B cell (primary cell): Measurements from ENCODE around the gene DFFB. TPM values are rescaled to one million over a fixed set of nuclear protein-coding genes. Genes with fewer than 3 reads are reported as not detected.

ENCODE experiments used
- ATAC-seq: fragments of 200-7000 bp; cut with Tn5 transposase; one replicate; pipeline ENCODE4 v1.10.0; 2021; ENCODE audit warnings: low read depth, mild to moderate bottlenecking, moderate number of reproducible peaks, moderate library complexity
- CTCF ChIA-PET: fragments of 350-600 bp; sonication (Branson Sonifier 250); formaldehyde crosslinking; loops from one replicate; lab custom pipeline; 2021; ENCODE audit warnings: antibody characterized with exemption, inconsistent platforms; lab: Charles Lee
- POLR2A ChIA-PET: fragments of 350-600 bp; sonication (Branson Sonifier 250); formaldehyde crosslinking; loops from one replicate; lab custom pipeline; 2021; ENCODE audit warnings: antibody characterized with exemption; lab: Charles Lee
- DNase-seq: peaks from one replicate; pipeline ENCODE4 v3.0.0; 2013
- H2AFZ ChIP-seq: 2 replicates; pipeline ENCODE4 v1.6.1; 2012; ENCODE audit warnings: mild to moderate bottlenecking, low read depth, low read length; ENCODE audit not compliant: insufficient read depth, poor library complexity, severe bottlenecking
- H3K27ac ChIP-seq, 2 donors: 1 replicate in 1 of 2; 2 replicates in 1 of 2; pipeline ENCODE4 v1.5.1; 2012 to 2013; ENCODE audit warnings: low read length in 2 of 2, mild to moderate bottlenecking in 2 of 2, moderate library complexity in 1 of 2
- H3K27me3 ChIP-seq, 4 experiments: fragments of 200-600 bp in 1 of 4; sonication (generic) in 1 of 4; replicated peaks in 1 of 4; 1 replicate in 2 of 4; 2 replicates in 2 of 4; pipeline versions ENCODE4 v1.6.1 to v1.7.0; 2013 to 2016; ENCODE audit warnings: low read length in 3 of 4, mild to moderate bottlenecking in 2 of 4, mixed read lengths in 1 of 4, moderate library complexity in 1 of 4; ENCODE audit not compliant: insufficient read depth in 4 of 4, control insufficient read depth in 3 of 4; ENCODE audit errors: control extremely low read depth in 1 of 4
- H3K36me3 ChIP-seq, 2 experiments: replicated peaks in 1 of 2; 1 replicate in 1 of 2; 2 replicates in 1 of 2; pipeline versions ENCODE4 v1.6.1 to v1.7.1; 2013; ENCODE audit warnings: low read length in 1 of 2; ENCODE audit not compliant: insufficient read depth in 2 of 2, control insufficient read depth in 1 of 2; ENCODE audit errors: control extremely low read depth in 1 of 2, extremely low read depth in 1 of 2
- H3K4me1 ChIP-seq, 2 donors: fragments of 200-600 bp in 1 of 2; sonication (generic) in 1 of 2; 1 replicate in 1 of 2; 2 replicates in 1 of 2; pipeline versions ENCODE4 v1.5.1 to v1.6.1; 2013 to 2017; ENCODE audit warnings: low read length in 2 of 2; ENCODE audit not compliant: control insufficient read depth in 2 of 2, insufficient read depth in 2 of 2
- H3K4me2 ChIP-seq: replicated peaks from 2 replicates; pipeline ENCODE3; 2012; ENCODE audit warnings: mild to moderate bottlenecking, low read depth, low read length; ENCODE audit not compliant: poor library complexity, severe bottlenecking
- H3K4me3 ChIP-seq, 5 experiments: fragments of 200-600 bp in 1 of 5; sonication (generic) in 1 of 5; 1 replicate in 3 of 5; 2 replicates in 2 of 5; pipeline versions ENCODE4 v1.5.1 to v1.7.0; 2011 to 2016; ENCODE audit warnings: low read length in 4 of 5, mild to moderate bottlenecking in 4 of 5, low read depth in 2 of 5, control low read depth in 1 of 5, moderate library complexity in 1 of 5; ENCODE audit not compliant: insufficient read depth in 1 of 5; ENCODE audit errors: control extremely low read depth in 1 of 5, extremely low read depth in 1 of 5
- H3K79me2 ChIP-seq: fragments of 200-600 bp; sonication (generic); one replicate; pipeline ENCODE4 v1.6.0; 2016; ENCODE audit warnings: low read length; ENCODE audit not compliant: control insufficient read depth, insufficient read depth
- H3K9ac ChIP-seq: fragments of 200-600 bp; sonication (generic); 2 replicates; pipeline ENCODE4 v1.6.1; 2017; ENCODE audit warnings: mild to moderate bottlenecking, low read length, moderate library complexity
- H3K9me3 ChIP-seq, 3 donors: one replicate each; pipeline versions ENCODE4 v1.6.1 to v1.7.1; 2013; ENCODE audit warnings: low read length in 2 of 3; ENCODE audit not compliant: control insufficient read depth in 2 of 3, insufficient read depth in 1 of 3; ENCODE audit errors: control extremely low read depth in 1 of 3
- H4K20me1 ChIP-seq: 2 replicates; pipeline ENCODE4 v1.6.0; 2012; ENCODE audit warnings: mild to moderate bottlenecking, low read length; ENCODE audit not compliant: insufficient read depth, control insufficient read depth, poor library complexity, severe bottlenecking
- H3K27ac Mint-ChIP-seq: one replicate; pipeline ENCODE4 v1.8.0; 2021; ENCODE audit warnings: mixed read lengths
- H3K27me3 Mint-ChIP-seq: one replicate; pipeline ENCODE4 v1.8.0; 2021; ENCODE audit warnings: mixed read lengths
- H3K4me1 Mint-ChIP-seq: one replicate; pipeline ENCODE4 v1.8.0; 2021; ENCODE audit warnings: mixed read lengths
- H3K4me3 Mint-ChIP-seq: one replicate; pipeline ENCODE4 v1.8.0; 2021; ENCODE audit warnings: mixed read lengths
- H3K9me3 Mint-ChIP-seq: one replicate; pipeline ENCODE4 v1.8.0; 2022; ENCODE audit warnings: mixed read lengths; ENCODE audit not compliant: insufficient read depth
- CTCF ChIP-seq: fragments of 200-600 bp; IDR thresholded peaks from one replicate; pipeline ENCODE4 v1.8.0; 2022; ENCODE audit warnings: antibody characterized with exemption, mild to moderate bottlenecking
- EZH2 ChIP-seq: IDR thresholded peaks from 2 replicates; pipeline ENCODE4 v1.6.1; 2012; ENCODE audit warnings: borderline replicate concordance, low read depth, mild to moderate bottlenecking, moderate library complexity, low read length; ENCODE audit not compliant: insufficient read depth, poor library complexity, severe bottlenecking
- WGBS: methylation state at CpG from one replicate; pipeline ENCODE4 v1.1.5; 2013; ENCODE audit warnings: missing lambda C conversion rate; ENCODE audit not compliant: insufficient coverage; 5-methylcytosine and 5-hydroxymethylcytosine counted together
- intact Hi-C: fragments of 100-400 bp; cut with micrococcal nuclease; formaldehyde crosslinking; loops from one replicate; pipeline ENCODE4 v1.10.0; 2022
- polyA plus RNA-seq: library from polyadenylated mRNA; depleted of rRNA; stranded (reverse); fragments of >200 nt; gene quantifications from 2 replicates; pipeline ENCODE4 v1.2.3, GENCODE V29; 2012
- total RNA-seq, 2 donors: library from RNA; stranded (reverse); fragments of 120-200 nt in 1 of 2; gene quantifications; 1 replicate in 1 of 2; 2 replicates in 1 of 2; pipeline versions ENCODE4 v1.2.3 to v1.2.4, GENCODE V29; 2013 to 2022

The DFFB gene
- total and polyA plus RNA-seq, 2 donors (not counting 1 experiment from before 2014, with no cell fraction given) = 14.0 to 17.4 TPM

DNA sequence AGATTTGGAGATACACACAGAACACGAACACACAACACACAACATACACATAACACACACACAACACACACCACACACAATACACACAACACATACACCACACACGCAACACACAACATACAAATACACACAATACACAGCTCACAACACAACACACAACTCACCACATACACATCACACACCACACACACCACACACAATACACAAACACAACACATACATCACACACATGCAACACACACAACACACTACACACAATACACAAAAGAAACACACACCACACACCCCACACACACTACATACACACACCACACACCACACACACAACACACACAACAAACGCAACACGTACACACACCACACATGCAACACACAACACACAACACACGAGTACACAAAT is 71.8 kb downstream of the DFFB start:
- Histone ChIP-seq H3K4me2 (no peak overlapping the region), H3K27ac (no peak overlapping the region), H3K36me3 (no peaks in the 10 kb centered on the region), H2AFZ (no peak overlapping the region), H3K79me2 (no peaks in the 10 kb centered on the region), H3K27me3 (no peaks in the 10 kb centered on the region), H3K9ac (no peak overlapping the region), H3K9me3 (peaks cover 0 to 9% (median 0%) of the 10 kb centered on the region in 3 donors), H3K4me3 (no peak overlapping the region), H4K20me1 (no peaks in the 10 kb centered on the region), H3K4me1 (no peaks in the 10 kb centered on the region)
- POLR2A ChIA-PET = no interaction called here
- DNase-seq = no peak
- Mint-ChIP-seq H3K27ac (no peak overlapping the region), H3K4me3 (no peak overlapping the region), H3K9me3 (peaks cover 4% of the 10 kb centered on the region), H3K4me1 (no peaks in the 10 kb centered on the region), H3K27me3 (peaks cover under 1% of the 10 kb centered on the region)
- ATAC-seq = no peak
- intact Hi-C loops = no loop called here
- CTCF ChIA-PET = no interaction called here
- 57% methylated on average over 4 of the region's 5 CpGs for WGBS
- TF ChIP-seq EZH2 = no peak

- H3K9me3 ChIP-seq = peaks cover 0 to 15% (median 0%) of the 10 kb centered on the region in 3 donors
- no peaks in the 10 kb centered on the region for H3K27me3 ChIP-seq
- ChIA-PET POLR2A (no interaction called here), CTCF (no interaction called here)
- no peaks in the 10 kb centered on the region for H4K20me1 ChIP-seq
- no peak overlapping the region for H3K27ac ChIP-seq
- Mint-ChIP-seq H3K9me3 (peaks cover 6% of the 10 kb centered on the region), H3K27ac (peak overlapping the region; percentile 22), H3K4me3 (no peak overlapping the region), H3K27me3 (peaks cover 7% of the 10 kb centered on the region), H3K4me1 (no peaks in the 10 kb centered on the region)
- ATAC-seq (no peak), DNase-seq (no peak)
- H2AFZ ChIP-seq = no peak overlapping the region
- no peaks in the 10 kb centered on the region for H3K4me1 ChIP-seq
- no peak overlapping the region for H3K9ac ChIP-seq
- no peak overlapping the region for H3K4me2 ChIP-seq
- 79% methylated on average over 9 of the region's 10 CpGs for WGBS
- H3K79me2 ChIP-seq = no peaks in the 10 kb centered on the region
- H3K36me3 ChIP-seq = no peaks in the 10 kb centered on the region
- TF ChIP-seq CTCF (no peak), EZH2 (no peak)
- H3K4me3 ChIP-seq = no peak overlapping the region
- intact Hi-C loops = no loop called here
Measured at GRCh38 chr1:3930301-3931006, 73.2 kb downstream of the DFFB start.
